GM04503 (cell line): ENCODE data around the gene ARHGAP28.
"Not testable (repeated sequence)": the region's sequence is repeated elsewhere in the genome, so short reads cannot be mapped to it uniquely, and the experiment has no call there.

Experiments used
- DNase-seq: peaks from one replicate; pipeline ENCODE4 v3.0.0-alpha.2; 2012; ENCODE audit warnings: low read depth

ARHGAP28 gene

DNA sequence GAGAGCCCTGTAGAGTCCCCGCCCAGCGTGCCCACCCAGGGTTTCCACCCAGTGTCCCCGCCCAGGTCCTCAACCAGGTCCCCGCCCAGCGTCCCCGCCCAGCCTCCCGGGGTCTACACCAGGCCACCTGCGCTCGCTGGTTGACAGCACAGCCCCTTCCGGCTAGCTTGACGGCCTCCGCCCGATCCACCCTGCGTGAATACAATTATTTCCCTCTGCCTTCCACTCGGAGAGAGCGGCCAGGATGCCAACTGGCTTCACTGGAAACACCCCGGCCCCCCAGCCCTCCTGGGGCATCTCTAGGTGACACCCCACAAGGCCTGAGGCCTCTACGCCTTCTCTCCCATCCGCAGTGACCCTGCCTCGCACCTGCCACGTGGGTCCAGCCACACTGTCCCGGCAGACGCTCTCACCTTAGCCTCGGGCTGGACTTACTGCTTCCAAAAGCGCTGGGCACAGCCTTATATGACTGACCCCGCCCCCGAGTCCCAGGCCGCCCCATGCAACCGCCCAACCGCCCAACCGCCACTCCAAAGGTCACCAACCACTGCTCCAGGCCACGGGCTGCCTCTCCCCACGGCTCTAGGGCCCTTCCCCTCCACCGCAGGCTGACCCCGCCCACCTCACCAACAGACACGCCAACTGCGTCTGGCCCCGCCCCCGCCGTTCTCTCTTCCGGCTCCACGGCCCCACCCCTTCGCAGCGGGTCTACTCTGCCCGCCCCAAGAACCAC is 200.0 kb downstream of the ARHGAP28 start:
- DNase-seq = no peak

DNA sequence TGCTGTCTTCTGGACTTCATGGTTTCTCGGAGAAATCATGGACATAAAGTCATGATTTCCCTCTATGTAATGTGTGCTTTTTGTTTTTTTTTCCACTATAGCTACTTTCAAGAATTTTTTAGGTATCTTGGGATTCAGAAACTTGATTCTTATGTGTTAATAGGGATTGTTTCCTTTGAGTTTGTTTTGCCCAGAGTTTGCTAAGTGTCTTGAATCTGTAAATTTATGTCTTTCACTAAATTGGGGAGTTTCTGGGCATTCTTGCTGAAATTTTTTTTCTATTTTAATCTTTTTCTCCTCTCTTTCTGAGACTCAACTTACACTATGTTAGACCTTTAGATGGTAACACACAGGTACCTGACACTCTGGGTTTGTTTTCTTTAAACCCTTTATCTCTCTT is 205.3 kb downstream of the ARHGAP28 start:
- DNase-seq = no peak

DNA sequence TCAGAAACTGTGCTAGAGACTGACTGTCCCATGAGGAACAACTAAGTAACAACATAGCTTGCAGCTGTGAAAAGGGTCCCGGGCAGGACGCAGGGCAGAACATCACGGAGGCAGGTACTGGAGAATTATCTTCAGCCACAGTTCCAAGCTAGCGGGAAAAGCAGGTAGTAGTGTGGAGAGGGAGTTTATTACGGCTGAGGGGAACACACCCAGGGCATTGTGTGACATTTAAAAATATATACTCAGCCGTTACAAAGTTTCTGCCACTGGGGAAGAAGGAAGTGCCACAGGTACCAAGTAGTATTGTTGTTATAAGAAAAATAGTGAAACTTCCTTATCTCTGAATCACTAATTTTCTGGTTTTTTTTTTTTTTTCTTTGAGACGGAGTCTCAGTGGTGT is 208.5 kb downstream of the ARHGAP28 start:
- DNase-seq = no peak

DNA sequence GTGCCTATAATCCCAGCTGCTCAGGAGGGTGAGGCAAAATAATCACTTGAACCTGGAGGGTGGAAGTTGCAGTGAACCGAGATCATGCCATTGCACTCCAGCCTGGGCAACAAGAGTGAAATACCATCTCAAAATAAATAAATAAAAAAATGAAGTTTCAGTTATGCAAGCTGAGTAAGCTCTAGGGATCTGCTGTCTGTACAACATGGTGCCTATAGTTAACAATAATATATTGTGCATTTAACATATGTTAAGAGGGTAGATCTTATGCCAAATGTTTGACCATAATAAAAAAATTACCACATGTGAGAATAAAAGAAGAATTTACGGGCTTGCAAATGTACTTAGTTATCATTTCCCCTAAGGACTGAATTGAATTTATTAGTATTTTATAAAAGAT is 208.9 kb downstream of the ARHGAP28 start:
- not testable (repeated sequence) for DNase-seq

DNA sequence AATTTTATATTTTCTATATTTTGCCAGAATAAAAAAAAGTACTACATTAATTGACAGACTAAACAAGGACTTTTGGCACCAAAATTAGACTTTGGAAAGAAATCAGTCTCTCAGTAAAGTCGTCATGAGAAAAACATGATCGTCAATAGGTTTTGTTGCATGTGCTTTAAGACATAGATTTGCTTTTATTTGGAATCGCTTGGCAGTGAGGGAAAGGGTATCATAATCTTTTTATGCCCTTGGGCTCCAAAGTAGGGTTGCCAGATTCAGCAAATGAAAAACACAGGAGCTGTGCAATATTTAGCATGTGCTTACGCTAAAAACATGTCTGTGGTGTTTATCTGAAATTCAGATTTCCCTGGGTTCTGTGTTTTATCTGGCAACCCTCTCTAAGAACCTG is 210.5 kb downstream of the ARHGAP28 start:
- no peak for DNase-seq

DNA sequence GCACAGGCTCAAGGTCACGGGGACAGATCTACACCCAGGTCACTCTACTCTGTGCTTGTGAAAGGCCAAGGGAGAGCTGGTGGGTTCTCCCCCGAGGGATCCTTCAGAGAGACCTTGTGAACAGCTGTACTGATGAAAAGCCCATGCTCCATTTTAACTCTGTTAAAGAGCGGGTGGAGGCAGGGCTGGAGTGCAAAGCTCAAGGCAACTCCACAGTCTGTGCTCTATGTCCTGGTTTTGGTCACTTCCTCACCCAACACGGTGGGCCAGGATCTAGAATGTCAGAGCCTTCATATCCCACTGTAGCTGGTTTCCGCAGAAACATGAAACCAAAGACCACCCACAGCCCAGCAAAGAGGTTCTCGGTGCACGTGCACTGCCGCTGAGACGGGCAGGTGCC is 210.9 kb downstream of the ARHGAP28 start:
- DNase-seq = no peak

DNA sequence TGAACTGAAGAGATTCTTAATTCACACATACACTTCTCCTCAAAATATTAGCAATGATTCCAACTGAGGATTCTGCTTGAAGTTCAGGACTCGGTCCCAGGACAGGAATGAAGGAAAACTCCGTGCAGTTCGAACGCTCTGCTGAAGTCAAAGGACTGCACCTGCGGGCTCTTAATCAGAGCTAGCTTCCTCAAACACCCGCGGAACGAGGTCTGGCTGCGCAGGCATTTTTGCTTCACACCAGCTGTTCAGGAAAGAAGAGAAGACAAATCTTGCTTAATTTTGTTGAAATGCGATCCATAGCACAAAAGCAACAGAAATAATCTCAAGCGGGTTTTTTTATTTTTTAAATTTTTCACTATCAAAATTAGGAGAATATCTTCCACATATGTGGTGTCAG is 212.5 kb downstream of the ARHGAP28 start:
- no peak for DNase-seq

DNA sequence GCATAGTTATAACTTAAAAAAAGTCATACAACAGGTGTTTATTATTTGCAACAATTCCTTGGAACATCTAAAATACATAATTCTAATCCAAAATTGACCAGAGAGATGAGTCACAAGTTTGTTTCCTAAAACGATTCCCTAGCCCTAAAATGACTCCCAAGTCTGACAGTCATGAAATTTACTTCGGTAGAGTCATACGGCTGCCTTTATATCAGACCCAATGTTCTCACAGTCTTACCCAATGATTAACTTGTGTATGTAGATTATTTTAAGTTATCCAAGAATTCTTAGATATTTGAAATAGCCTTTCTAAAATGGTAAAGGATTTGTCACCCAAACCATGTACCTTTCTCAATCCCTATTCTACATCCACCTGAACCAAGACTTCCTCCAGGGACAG is 213.2 kb downstream of the ARHGAP28 start:
- DNase-seq = no peak

DNA sequence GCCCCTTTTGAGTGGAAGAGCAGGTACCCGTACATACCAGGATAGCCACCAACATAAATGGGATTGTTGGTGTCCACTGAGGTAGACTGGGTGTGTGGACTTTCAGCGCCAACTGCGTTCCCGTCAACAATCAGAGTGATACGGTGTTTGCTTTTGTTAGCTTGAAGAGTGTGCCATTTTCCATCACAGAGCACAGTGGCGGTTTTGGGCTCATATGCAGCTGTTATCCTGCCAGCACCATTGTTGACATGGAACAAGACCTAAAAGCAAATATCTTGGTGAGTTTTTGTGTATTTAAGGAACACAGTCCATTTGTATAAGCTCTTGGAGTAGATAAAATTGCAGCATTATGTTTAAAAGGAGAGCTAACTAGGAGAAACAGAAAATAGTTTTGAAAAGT is 213.6 kb downstream of the ARHGAP28 start:
- no peak for DNase-seq

DNA sequence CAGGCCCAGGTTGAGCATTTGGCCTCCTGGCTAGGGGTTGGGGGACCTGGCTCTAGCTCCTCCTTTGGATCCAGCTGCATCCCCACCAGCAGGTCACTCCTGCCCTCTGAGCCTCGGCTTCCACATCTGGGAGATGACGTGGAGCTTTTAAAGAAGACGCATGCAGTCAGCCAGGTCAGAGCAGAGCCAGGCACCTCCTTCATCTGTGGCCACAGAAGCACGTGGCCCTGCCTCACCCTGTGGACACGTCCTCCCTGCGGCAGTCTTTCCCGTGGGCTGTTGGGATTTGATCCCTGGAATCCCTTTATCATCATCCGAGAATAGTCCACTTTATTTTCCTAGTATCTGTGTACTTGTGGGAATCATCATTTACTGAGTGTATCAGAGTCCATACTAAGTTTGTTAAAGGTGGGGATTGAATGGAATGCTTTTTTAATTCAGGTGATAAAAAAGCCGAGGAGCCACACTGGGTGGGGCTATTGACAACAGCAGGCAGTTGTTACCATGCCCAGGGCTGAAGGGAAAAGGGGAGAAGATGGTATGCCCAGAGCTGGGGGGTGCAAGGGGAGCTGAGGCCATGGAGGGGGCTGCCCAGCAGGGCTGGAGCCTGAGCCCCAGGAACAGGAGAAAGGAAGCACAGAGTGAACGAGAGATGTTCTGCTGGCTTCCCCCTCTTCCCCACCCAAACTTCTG is 218.0 kb downstream of the ARHGAP28 start:
- DNase-seq = no peak

DNA sequence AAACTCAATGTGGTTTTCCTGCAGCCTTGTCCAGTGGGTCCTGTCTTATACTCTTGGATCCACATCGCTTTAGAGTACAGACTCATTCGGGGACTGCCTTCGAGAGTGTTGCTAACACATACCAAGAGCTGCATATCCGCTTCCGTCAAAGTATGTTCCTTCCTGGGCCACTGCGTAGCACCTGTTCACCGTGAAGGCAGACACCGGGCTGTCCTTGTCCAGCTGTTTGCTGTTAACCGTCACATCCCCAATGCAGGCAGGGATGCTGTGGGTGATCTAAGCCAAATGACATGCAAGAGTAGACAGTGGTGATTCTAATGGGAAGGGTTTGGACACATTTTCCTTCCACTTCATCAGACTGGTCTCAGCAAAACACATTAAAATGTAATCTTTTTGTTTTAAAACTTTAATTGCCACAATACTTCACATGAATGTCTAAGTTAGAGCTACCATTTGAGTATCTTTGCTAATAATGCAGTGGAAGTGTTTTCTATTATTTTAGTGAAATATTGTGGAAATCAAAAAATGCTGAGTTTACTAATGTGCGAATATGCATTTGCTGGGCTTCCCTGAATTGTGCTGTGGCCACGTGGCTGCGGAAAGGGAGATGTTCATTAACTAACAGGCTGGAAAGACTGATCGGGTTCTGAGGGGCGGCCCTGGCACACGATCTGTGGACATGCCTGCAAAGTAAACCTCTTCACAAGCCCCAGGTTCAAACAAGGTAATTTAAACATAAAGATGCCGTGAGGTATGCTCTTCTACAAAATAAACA is 219.0 kb downstream of the ARHGAP28 start:
- no peak for DNase-seq

DNA sequence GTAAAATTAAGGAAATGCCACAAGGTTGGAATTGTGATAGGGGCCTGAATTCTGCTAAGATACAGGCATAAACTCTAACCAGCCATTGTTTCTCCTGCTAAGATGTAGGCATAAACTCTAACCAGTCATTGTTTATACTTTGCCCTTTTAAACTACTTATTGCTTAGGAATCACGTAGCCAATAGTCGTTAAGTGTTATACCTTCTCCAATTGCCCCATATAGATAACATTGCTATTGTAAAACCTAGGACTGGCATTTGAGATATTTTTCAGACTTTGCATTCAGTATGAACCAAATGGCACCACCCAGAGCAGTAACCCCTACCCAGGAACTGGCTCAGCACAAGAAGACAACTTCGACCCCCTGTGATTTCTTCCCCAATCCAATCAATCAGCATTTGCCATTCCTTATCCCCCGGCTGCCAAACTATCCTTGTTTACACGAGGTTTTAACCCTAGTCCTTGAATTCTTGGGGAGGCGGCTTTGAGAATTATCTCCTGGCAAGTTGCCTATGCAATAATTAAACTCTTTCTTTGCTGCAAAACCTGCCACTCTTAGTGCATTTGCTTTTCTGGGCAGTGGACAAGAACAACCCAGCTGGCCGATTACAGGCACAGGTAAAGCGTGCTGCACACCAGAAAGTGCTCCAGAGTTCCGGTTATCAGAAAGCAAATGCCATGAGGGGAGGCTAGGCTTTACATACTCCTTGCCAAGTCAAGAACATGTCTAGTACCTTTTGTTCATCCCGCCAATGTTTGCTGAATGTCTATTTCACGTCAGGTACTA is 220.5 kb downstream of the ARHGAP28 start:
- DNase-seq = no peak

DNA sequence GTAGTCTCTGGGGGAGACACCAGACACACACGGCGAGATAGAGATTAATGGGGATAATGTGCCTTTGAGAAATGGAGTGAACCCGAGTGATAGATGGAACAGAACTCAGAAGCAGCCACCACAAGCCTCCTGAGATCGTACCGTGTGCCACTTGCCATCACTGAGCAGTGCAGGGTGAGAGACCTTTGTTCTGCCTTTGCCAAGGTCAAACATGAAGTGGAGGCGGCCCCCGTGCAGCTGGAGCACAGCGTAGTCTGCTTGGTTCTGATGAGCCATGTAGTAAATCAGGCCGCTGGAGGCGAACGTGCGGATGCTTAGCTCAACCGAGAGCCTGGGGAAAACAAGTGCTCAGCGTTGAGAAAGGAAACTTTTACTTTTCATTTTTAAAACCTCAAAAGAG is 221.1 kb downstream of the ARHGAP28 start:
- DNase-seq = no peak

DNA sequence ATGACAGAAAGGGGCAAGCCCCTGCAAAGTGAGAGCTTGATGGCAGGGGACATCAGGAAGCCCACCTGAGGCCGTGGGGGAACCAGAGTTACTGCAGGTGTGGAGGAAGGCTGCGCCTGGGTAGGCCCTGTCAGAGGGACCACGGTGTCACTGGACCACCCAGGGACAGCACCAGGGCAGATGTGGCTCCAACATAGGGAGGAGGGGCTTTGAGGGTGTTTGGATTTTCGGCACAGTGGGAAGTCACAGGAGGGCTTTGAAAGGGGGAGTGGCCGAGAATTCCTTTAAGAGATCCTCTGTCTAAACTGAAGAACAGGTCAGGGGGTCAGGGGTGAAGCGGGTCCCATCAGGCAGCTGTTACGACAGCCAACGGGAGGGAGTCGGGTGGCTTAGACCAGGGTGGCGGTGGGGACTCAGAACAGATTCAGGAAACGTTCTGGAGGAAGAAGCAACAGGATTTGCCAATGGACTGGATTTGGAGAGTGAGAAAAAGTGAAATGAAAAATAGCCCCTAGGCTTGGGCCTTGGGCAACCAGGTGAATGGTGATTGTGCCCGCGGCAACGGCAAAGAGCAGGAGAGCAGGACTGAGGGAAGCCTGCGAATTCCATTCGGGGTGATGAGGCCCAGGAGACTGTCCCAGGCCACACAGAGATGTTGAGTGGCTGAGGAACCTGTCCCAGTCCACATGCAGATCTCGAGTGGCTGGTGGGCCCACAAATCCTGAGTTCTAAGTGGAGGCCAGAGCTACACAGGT is 222.0 kb downstream of the ARHGAP28 start:
- DNase-seq = no peak

DNA sequence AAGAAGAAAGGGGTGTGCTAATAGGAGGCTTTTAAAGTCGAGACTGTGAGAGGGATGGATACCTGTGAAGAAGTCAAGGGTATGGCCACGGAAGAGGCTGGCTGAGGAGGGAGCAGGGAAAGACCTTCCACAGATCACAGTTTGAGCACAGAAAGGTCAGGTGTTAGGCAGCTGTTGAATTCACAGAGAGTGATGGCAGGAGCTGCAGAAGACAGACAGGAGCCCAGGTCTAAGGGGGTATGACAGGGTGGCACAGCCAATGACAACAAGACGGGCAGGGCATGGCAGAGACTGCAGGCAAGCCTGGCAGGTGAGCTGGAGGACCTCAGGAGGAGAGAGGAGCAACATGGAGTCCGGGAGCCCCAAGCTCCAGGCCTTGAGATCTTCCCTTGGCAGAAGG is 225.0 kb downstream of the ARHGAP28 start:
- no peak for DNase-seq

DNA sequence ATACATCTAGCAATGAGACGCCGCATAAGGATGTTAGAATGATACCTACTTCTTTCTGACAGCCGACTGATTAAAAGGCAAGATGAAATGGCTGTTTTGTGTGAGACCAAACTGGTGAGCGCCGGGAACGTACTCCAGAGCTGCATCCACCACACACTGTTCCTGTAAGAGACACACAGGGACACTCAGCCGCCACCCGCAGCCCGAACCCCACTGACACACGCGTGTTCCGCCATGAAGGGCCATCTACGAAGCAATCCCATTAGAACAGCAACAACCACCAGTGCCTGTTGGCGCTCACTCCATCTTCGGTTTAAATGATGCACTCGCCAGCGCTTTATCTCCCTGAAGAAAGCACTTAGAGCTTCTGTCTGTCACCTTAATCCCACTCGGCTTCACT is 225.8 kb downstream of the ARHGAP28 start:
- no peak for DNase-seq

DNA sequence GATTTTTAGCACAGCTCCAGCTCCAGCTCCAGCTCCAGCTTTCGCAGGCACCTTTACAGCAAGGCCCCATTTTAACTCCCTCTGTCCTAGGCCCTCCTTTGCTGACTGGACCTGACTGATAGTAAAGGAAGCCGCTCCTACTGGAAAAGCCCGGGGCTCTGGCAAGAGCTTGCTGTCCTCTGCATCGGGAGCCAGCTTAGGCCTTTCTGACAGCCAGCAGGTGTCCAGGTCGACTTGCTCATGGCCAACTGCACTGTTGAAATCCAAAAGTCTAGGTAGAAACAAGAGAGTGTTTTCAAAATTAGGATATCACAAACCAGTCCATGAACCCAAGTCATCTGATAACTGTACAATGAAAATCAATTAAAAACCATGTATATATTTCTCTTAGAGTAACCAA is 227.0 kb downstream of the ARHGAP28 start:
- DNase-seq = no peak

DNA sequence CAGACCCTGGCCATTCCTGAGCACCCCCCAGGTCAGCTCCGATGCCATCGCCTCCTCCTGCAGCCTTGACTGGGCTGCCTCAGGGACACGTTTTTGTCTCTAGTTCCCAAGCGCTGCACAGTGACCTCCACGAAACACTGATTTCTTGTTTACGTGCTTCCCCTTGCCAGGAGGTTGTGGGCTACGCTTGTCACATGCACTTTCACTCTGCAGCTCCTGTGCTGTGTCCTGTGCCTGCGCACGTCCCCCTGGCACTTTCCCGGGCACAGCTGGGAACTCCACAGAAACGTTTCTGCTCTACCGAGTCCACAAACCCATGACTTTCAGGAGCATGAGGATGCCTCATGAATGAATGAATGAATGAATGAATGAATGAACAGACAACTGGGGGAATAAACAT is 227.5 kb downstream of the ARHGAP28 start:
- DNase-seq = no peak

DNA sequence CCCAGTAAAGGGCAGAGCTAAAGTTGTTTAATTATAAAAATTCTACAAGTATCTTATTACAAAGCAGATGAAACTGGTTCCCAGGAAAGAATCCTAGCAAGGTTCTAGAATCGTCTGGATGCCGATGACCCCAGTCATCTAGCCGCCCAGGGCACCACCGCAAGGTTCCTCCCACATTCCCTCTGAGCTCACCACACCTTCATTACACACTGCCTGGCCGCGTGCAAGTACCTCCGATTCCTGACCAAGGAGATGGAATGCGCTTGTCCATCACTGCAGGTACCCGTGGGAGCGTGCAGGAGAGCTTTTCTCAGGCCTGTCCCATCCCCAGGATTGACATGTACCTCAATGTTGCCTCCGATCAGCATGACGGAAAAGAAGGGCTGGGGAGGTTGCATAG is 229.6 kb downstream of the ARHGAP28 start:
- no peak for DNase-seq

DNA sequence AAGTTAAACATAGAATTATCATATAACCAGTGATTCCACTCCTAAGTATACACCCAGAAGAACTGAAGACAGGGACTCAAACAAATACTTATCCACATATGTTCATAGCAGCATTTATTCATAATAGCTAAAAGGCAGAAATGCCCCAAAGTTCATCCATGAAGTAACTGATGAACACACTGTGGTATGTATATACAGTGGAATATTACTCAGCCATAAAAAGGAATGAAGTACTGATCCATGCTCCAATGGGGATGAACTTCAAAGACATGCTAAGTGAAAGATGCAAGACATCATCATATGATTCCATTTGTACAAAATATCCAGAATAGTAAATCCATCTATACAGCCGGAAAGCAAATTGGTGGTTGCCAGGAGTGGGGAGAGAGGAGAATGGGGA is 230.6 kb downstream of the ARHGAP28 start:
- DNase-seq = no peak

DNA sequence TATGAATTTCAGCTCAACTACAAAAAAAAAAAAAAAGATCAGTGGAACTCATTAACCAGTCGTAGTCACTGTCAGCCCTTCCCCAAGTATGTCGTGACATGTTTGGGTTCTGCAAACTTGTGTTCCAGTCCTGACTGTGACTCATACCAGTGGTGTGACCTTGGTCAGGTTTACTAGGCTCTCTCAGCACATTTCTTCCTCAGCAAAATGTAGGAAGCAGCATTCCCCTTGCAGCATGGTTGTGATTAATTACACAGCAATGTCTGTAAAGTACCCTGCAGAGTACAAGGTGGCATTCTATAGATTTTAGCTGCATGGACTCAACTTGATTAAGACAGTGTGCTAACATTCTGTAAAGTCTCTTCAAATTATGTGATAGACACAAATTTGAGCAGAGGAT is 231.1 kb downstream of the ARHGAP28 start:
- peak; percentile 15 for DNase-seq

DNA sequence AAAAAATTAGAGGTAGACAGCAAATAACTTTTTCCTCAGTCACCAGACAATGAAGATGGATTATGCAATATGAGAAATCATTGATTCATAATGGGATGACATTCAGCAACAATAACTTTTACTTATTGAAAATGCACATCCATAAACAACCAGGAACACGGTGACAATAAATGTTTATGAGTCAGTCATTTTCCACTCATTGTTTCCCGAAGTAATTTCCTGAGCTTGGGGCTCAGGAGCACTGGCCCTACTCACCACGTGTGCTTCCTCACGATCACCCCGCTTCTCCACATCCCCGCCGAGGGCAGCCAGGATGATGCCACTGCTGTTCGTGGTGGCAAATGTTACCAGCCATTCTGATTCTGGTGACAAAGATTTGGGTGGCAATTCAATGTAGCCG is 231.8 kb downstream of the ARHGAP28 start:
- DNase-seq = no peak
